Measurements from ENCODE around the gene LRRC36. TPM values are rescaled to one million over a fixed set of nuclear protein-coding genes. Genes with fewer than 3 reads are reported as not detected.
A peak's percentile ranks its signal among the peaks of the same experiment; 100 is the strongest.
"Not testable (repeated sequence)": the region's sequence is repeated elsewhere in the genome, so short reads cannot be mapped to it uniquely, and the experiment has no call there.

LRRC36 gene
- total RNA-seq, 1 donor from 2014 or later: 0.89 TPM

- Mint-ChIP-seq H3K27ac (no peak overlapping the region), H3K4me1 (ENCODE audit: low read depth) (no peaks in the 10 kb centered on the region), H3K36me3 (ENCODE audit: low read depth) (no peaks in the 10 kb centered on the region), H3K9me3 (no peaks in the 10 kb centered on the region), H3K27me3 (ENCODE audit: low read depth) (peaks cover 4% of the 10 kb centered on the region), H3K4me3 (ENCODE audit: low read depth) (no peak overlapping the region)
- DNase-seq (ENCODE audit: low spot score): no peak
- intact Hi-C loops (cut with micrococcal nuclease): no loop called here
Observed at GRCh38 chr16:67407788-67408452, 81.3 kb downstream of the LRRC36 start.

DNA sequence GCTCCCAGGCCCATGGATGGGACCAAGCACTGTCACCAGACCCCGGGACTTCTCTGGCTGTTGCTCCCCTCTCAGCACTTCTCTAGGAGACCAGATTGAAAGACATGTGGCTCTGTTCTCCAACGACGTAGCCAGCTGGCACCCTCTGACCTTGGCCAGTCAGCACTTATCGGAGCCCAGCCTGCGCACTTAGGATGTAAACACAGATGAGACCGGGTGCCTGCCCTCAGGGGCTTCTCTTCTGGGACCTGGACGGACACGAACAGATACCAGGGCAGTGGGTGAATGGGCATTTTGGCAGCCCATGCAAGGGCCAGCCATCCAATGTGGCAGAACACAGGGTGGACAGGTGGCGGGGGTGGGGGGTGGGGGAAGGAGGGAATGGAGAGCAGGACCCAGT is 83.0 kb downstream of the LRRC36 start:
- no peaks in the 10 kb centered on the region for H3K36me3 Mint-ChIP-seq (ENCODE audit: low read depth)
- intact Hi-C loops (cut with micrococcal nuclease): no loop called here
- H3K27me3 Mint-ChIP-seq (ENCODE audit: low read depth): peaks cover 7% of the 10 kb centered on the region
- no peaks in the 10 kb centered on the region for H3K4me1 Mint-ChIP-seq (ENCODE audit: low read depth)
- H3K9me3 Mint-ChIP-seq: no peaks in the 10 kb centered on the region
- H3K4me3 Mint-ChIP-seq (ENCODE audit: low read depth): no peak overlapping the region
- H3K27ac Mint-ChIP-seq: no peak overlapping the region
- DNase-seq (ENCODE audit: low spot score): no peak

DNA sequence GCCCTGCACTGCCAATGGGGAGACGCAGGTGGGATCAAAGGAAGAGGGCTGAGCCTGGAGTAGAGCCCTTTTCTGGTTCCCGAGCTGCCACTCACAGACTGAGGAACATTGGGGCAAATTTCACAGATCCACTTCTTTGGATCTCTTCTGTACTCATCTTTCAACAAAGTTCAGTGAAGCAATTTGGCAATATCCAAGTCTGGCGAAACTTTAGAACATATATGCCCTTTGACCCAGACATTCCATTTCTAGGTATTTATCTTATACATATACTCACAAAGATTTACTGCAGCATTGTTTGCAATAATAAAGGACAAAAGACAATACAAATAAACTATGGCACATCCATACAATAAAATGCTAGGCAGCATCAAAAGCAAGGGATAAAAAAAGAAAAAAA is 84.7 kb downstream of the LRRC36 start:
- Mint-ChIP-seq H3K27ac (no peak overlapping the region), H3K36me3 (ENCODE audit: low read depth) (no peaks in the 10 kb centered on the region), H3K4me1 (ENCODE audit: low read depth) (peaks cover 3% of the 10 kb centered on the region), H3K9me3 (no peaks in the 10 kb centered on the region), H3K4me3 (ENCODE audit: low read depth) (no peak overlapping the region), H3K27me3 (ENCODE audit: low read depth) (peaks cover 11% of the 10 kb centered on the region)
- intact Hi-C loops (cut with micrococcal nuclease): no loop called here
- DNase-seq (ENCODE audit: low spot score): no peak

- H3K4me3 Mint-ChIP-seq (ENCODE audit: low read depth): no peak overlapping the region
- no peak for DNase-seq (ENCODE audit: low spot score)
- peaks cover 7% of the 10 kb centered on the region for H3K4me1 Mint-ChIP-seq (ENCODE audit: low read depth)
- H3K27me3 Mint-ChIP-seq (ENCODE audit: low read depth): peaks cover 16% of the 10 kb centered on the region
- intact Hi-C loops (cut with micrococcal nuclease): no loop called here
- no peaks in the 10 kb centered on the region for H3K9me3 Mint-ChIP-seq
- no peaks in the 10 kb centered on the region for H3K36me3 Mint-ChIP-seq (ENCODE audit: low read depth)
- no peak overlapping the region for H3K27ac Mint-ChIP-seq
Observed at GRCh38 chr16:67412294-67412693, 85.7 kb downstream of the LRRC36 start.

DNA sequence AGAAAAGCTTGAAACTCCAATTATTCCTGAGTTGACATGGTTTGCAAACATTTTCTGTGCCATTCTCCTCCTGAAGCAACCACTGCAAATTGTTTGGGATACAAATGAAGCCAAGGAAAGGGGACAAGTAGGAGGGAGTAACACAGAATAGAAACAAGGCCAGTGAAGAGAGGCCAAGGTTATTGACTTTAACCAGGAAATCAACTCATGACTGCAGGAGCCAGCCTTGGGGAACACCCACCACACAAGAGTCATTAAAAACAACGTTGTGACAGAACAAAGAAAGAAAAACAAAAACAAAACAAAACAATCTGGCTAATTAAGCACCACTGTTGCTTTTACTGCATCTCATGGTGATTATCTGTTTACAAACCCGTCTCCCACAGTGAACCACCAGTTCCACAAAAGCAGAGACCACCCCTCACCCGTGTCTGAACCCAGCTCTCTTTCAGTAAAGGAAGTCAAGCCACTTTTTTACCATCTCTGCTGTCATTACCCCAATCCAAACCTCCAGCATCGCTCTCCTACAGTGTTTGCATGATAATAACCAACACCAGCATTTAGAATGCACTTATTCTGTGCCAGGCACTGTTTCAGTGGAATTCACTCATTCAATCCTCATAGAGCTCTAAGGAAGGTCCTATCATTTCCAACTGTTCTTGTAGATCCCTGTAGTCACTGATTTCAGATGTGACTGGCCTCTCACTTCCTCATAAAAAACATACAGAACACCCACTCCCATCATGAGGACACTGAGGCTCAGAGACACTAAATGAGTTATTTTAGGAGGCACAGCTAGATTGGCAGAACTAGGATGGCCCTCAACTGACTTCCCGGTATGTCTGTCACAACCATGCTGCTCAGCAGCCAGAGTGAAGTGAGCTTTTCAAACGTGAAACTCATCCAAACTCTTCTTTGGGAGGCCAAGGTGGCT is 87.6 kb downstream of the LRRC36 start:
- peaks cover 10% of the 10 kb centered on the region for H3K4me1 Mint-ChIP-seq (ENCODE audit: low read depth)
- H3K27ac Mint-ChIP-seq: no peak overlapping the region
- no peaks in the 10 kb centered on the region for H3K9me3 Mint-ChIP-seq
- H3K36me3 Mint-ChIP-seq (ENCODE audit: low read depth): no peaks in the 10 kb centered on the region
- intact Hi-C loops (cut with micrococcal nuclease): no loop called here
- peak overlapping the region; percentile 7 for H3K4me3 Mint-ChIP-seq (ENCODE audit: low read depth)
- H3K27me3 Mint-ChIP-seq (ENCODE audit: low read depth): peaks cover 26% of the 10 kb centered on the region
- DNase-seq (ENCODE audit: low spot score): no peak

DNA sequence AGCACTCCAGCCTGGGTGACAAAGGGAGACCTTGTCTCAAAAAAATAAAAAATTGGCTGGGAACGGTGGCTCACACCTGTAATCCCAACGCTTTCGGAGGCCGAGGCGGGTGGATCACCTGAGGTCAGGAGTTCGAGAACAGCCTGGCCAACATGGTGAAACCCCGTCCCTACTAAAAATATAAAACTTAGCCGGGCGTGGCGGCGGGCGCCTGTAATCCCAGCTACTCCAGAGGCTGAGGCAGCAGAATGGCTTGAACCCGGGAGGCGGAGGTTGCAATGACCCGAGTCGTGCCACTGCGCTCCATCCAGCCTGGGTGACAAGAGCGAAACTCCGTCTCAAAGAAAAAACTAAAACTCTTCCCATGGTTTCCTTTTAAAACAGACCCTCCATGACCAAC is 88.8 kb downstream of the LRRC36 start:
- Mint-ChIP-seq H3K27me3 (ENCODE audit: low read depth) (peaks cover 31% of the 10 kb centered on the region), H3K4me3 (ENCODE audit: low read depth) (peak overlapping the region; percentile 67), H3K4me1 (ENCODE audit: low read depth) (peaks cover 10% of the 10 kb centered on the region)
- H3K27ac Mint-ChIP-seq; DNase-seq (ENCODE audit: low spot score); intact Hi-C loops (cut with micrococcal nuclease); H3K36me3 Mint-ChIP-seq (ENCODE audit: low read depth); H3K9me3 Mint-ChIP-seq: not testable (repeated sequence)

- no peak within 1 kb of the TSS for H3K27ac Mint-ChIP-seq
- no peaks in the 10 kb centered on the region for H3K9me3 Mint-ChIP-seq
- H3K27me3 Mint-ChIP-seq (ENCODE audit: low read depth): peaks cover 31% of the 10 kb centered on the region
- H3K36me3 Mint-ChIP-seq (ENCODE audit: low read depth): no peaks in the 10 kb centered on the region
- intact Hi-C loops (cut with micrococcal nuclease): no loop called here
- peak; percentile 30 for DNase-seq (ENCODE audit: low spot score)
- H3K4me1 Mint-ChIP-seq (ENCODE audit: low read depth): peaks cover 10% of the 10 kb centered on the region
- peak within 1 kb of the TSS; percentile 68 for H3K4me3 Mint-ChIP-seq (ENCODE audit: low read depth)
Observed at GRCh38 chr16:67415872-67416793, 89.5 kb downstream of the LRRC36 start, which contains the start of gene ZDHHC1. TSS of gene ZDHHC1 (minus strand) at chr16:67416477. CDS start at chr16:67407775, 8,702 bp downstream.

GRCh38 chr16:67417333-67418061 is 90.9 kb downstream of the LRRC36 start:
- no peak for DNase-seq (ENCODE audit: low spot score)
- Mint-ChIP-seq H3K27me3 (ENCODE audit: low read depth) (peaks cover 28% of the 10 kb centered on the region), H3K27ac (peak overlapping the region; percentile 11)

DNA sequence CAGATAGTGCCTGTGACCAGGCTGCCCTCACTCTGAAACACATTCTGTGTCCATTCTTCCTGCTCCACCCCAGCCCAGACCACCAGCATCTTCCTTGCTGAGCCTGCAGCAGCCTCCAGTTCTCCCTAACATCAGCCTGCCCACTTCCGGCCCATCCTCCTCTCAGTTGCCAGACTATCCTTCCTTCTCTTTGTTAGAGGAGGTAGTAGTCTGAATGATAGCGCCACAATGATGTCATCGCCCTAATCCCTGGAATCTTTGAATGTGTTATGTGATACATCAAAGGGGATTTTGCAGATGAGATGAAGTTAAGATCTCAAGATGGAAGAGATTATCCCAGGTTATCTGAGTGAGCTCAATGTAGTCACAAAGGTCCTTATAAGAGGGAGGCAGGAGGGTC is 92.9 kb downstream of the LRRC36 start:
- no peak for DNase-seq (ENCODE audit: low spot score)
- no peaks in the 10 kb centered on the region for H3K36me3 Mint-ChIP-seq (ENCODE audit: low read depth)
- intact Hi-C loops (cut with micrococcal nuclease): no loop called here
- H3K27ac Mint-ChIP-seq: no peak overlapping the region
- H3K9me3 Mint-ChIP-seq: no peaks in the 10 kb centered on the region
- H3K4me1 Mint-ChIP-seq (ENCODE audit: low read depth): peaks cover 10% of the 10 kb centered on the region
- H3K4me3 Mint-ChIP-seq (ENCODE audit: low read depth): no peak overlapping the region
- H3K27me3 Mint-ChIP-seq (ENCODE audit: low read depth): peaks cover 34% of the 10 kb centered on the region

More at GRCh38 chr16:67417333-67418061, 90.9 kb downstream of the LRRC36 start:
- H3K4me3 Mint-ChIP-seq (ENCODE audit: low read depth): peak overlapping the region; percentile 18
- intact Hi-C loops (cut with micrococcal nuclease): no loop called here
- peaks cover 10% of the 10 kb centered on the region for H3K4me1 Mint-ChIP-seq (ENCODE audit: low read depth)
- no peaks in the 10 kb centered on the region for H3K9me3 Mint-ChIP-seq
- no peaks in the 10 kb centered on the region for H3K36me3 Mint-ChIP-seq (ENCODE audit: low read depth)

DNA sequence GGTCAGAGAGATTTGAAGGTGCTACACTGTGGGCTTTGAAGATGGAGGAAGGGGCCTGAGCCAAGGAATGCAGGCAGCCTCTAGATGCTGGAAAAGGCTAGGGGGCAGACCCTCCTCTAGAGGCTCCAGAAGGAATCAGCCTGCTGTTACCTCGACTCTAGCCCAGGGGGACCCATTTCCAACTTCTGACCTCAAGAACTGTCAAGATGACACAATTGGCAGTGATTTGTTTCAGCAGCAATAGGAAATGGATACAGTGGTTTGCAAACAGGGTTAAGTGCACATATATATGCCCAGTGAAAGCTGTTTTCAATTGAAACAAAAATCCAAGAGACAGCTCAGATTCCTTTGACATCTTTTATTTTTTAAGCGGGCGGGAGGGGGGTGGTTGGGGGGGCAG is 93.3 kb downstream of the LRRC36 start:
- Mint-ChIP-seq H3K4me3 (ENCODE audit: low read depth) (no peak overlapping the region), H3K27me3 (ENCODE audit: low read depth) (peaks cover 34% of the 10 kb centered on the region), H3K27ac (no peak overlapping the region), H3K9me3 (no peaks in the 10 kb centered on the region), H3K4me1 (ENCODE audit: low read depth) (peaks cover 10% of the 10 kb centered on the region), H3K36me3 (ENCODE audit: low read depth) (no peaks in the 10 kb centered on the region)
- no peak for DNase-seq (ENCODE audit: low spot score)
- intact Hi-C loops (cut with micrococcal nuclease): no loop called here

DNA sequence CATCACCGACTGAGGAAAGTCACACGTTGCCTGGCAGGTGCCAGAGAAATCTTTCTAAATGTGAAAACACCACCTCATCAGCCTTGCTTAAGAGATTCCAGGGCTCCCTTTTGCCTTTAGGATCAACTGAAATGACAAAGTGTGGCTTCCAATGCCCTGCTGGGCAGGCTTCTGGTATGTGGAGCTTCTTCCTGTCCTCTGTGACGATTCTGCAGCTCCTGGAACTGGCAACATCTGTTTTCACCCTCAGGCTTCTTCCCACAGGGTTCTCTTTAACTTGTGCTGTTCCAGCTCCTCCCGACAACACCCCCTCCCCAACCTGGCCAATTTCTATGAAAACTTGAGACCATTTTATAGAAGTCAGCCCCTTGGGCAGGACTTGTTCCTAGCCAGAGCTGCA is 94.4 kb downstream of the LRRC36 start:
- H3K9me3 Mint-ChIP-seq: no peaks in the 10 kb centered on the region
- H3K4me1 Mint-ChIP-seq (ENCODE audit: low read depth): peaks cover 8% of the 10 kb centered on the region
- H3K36me3 Mint-ChIP-seq (ENCODE audit: low read depth): no peaks in the 10 kb centered on the region
- DNase-seq (ENCODE audit: low spot score): no peak
- no peak overlapping the region for H3K27ac Mint-ChIP-seq
- H3K4me3 Mint-ChIP-seq (ENCODE audit: low read depth): no peak overlapping the region
- peaks cover 38% of the 10 kb centered on the region for H3K27me3 Mint-ChIP-seq (ENCODE audit: low read depth)
- intact Hi-C loops (cut with micrococcal nuclease): no loop called here

DNA sequence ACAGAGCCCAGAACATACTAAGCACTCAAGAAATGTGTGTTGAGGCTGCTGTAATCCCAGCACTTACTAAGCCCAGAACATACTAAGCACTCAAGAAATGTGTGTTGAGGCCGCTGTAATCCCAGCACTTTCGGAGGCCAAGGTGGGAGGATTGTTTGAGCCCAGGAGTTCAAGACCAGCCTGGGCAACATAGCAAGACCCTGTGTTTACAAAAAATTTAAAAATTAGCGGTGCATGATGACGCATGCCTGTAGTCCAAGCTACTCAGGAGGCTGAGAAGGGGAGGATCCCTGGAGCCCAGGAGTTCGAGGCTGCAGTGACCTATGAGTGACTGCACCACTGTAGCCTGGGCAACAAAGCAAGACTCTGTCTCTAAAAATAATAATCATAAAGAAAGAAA is 96.4 kb downstream of the LRRC36 start:
- Mint-ChIP-seq H3K9me3 (no peaks in the 10 kb centered on the region), H3K4me3 (ENCODE audit: low read depth) (no peak overlapping the region), H3K4me1 (ENCODE audit: low read depth) (no peaks in the 10 kb centered on the region), H3K36me3 (ENCODE audit: low read depth) (no peaks in the 10 kb centered on the region), H3K27ac (no peak overlapping the region), H3K27me3 (ENCODE audit: low read depth) (peaks cover 32% of the 10 kb centered on the region)
- intact Hi-C loops (cut with micrococcal nuclease): no loop called here
- no peak for DNase-seq (ENCODE audit: low spot score)

Measured in activated T-helper 2 cell treated with anti-CD3 and anti-CD28 coated beads, Interferon-gamma antibody, Interleukin-2, Interleukin-4, amounts not matched to agents 10 μg/mL and 5 μg/mL and 100 μg/mL, durations not matched to agents 14 hours and 24 hours and 36 hours (primary cell).